PC-3 (cell line): ENCODE measurements around the gene TUBGCP3. TPM values are rescaled to one million over a fixed set of nuclear protein-coding genes. Genes with fewer than 3 reads are reported as not detected.

Source experiments
- ATAC-seq: fragments of 200-7000 bp; cut with Tn5 transposase; 2 replicates; pipeline ENCODE4 v1.9.1; 2020; ENCODE audit warnings: mild to moderate bottlenecking, moderate library complexity
- BruUV-seq: library from RNA; stranded (reverse); fragments of 400-500 nt; replicated peaks from 2 replicates; lab custom pipeline; 2021; lab: Mats Ljungman, UMichigan
- CTCF ChIA-PET: fragments of 300-600 bp; sonication (Branson Sonifier 250); formaldehyde crosslinking; loops from one replicate; lab custom pipeline; 2022; ENCODE audit warnings: antibody characterized with exemption; lab: Charles Lee
- POLR2A ChIA-PET: fragments of 300-600 bp; sonication (Branson Sonifier 250); formaldehyde crosslinking; loops from one replicate; lab custom pipeline; 2022; ENCODE audit warnings: antibody characterized with exemption; ENCODE audit not compliant: unreplicated experiment; lab: Charles Lee
- DNase-seq: peaks from one replicate; pipeline ENCODE4 v3.0.0-alpha.2; 2015
- H2AFZ ChIP-seq: fragments of 300-600 bp; sonication (generic); 2 replicates; pipeline ENCODE4 v1.6.0; 2016; ENCODE audit warnings: antibody characterized with exemption, low read length
- H3F3A ChIP-seq: fragments of 300-600 bp; sonication (generic); one replicate; pipeline ENCODE4 v1.6.0; 2017; ENCODE audit warnings: antibody characterized with exemption, low read length, control low read depth, mild to moderate bottlenecking; ENCODE audit not compliant: unreplicated experiment
- H3K27ac ChIP-seq: fragments of 300-600 bp; sonication (generic); 2 replicates; pipeline ENCODE4 v1.5.1; 2016; ENCODE audit warnings: mild to moderate bottlenecking, low read length
- H3K27me3 ChIP-seq: fragments of 300-600 bp; sonication (generic); 2 replicates; pipeline ENCODE4 v1.6.1; 2016; ENCODE audit warnings: low read length, mixed read lengths
- H3K36me3 ChIP-seq: fragments of 300-600 bp; sonication (generic); 2 replicates; pipeline ENCODE4 v1.6.1; 2016; ENCODE audit warnings: low read depth, mixed run types, low read length, mixed read lengths
- H3K4me1 ChIP-seq: fragments of 300-600 bp; sonication (generic); 2 replicates; pipeline ENCODE4 v1.5.1; 2016; ENCODE audit warnings: low read length; ENCODE audit not compliant: insufficient read depth
- H3K4me2 ChIP-seq: fragments of 300-600 bp; sonication (generic); 2 replicates; pipeline ENCODE4 v1.6.0; 2016; ENCODE audit warnings: low read length
- H3K4me3 ChIP-seq: fragments of 300-600 bp; sonication (generic); 2 replicates; pipeline ENCODE4 v1.5.1; 2016; ENCODE audit warnings: mild to moderate bottlenecking, low read length, mixed read lengths
- H3K79me2 ChIP-seq: fragments of 300-600 bp; sonication (generic); 2 replicates; pipeline ENCODE4 v1.6.1; 2017; ENCODE audit warnings: low read length, mixed read lengths
- H3K9ac ChIP-seq: fragments of 300-600 bp; sonication (generic); 2 replicates; pipeline ENCODE4 v1.6.0; 2016; ENCODE audit warnings: mild to moderate bottlenecking, low read length
- H3K9me2 ChIP-seq: fragments of 300-600 bp; sonication (generic); replicated peaks from 2 replicates; pipeline ENCODE4 v1.6.1; 2016; ENCODE audit warnings: mixed run types, low read length, mixed read lengths
- H3K9me3 ChIP-seq: fragments of 300-600 bp; sonication (generic); 2 replicates; pipeline ENCODE4 v1.6.1; 2016; ENCODE audit warnings: low read length, mixed read lengths
- H4K20me1 ChIP-seq: fragments of 300-600 bp; sonication (generic); 2 replicates; pipeline ENCODE4 v1.6.1; 2016; ENCODE audit warnings: low read length, mixed read lengths
- CTCF ChIP-seq: fragments of 300-600 bp; sonication (generic); conservative IDR thresholded peaks from 2 replicates; pipeline ENCODE4 v1.5.1; 2017; ENCODE audit warnings: antibody characterized with exemption, low read depth, mild to moderate bottlenecking, low read length
- EZH2 ChIP-seq: fragments of 300-600 bp; sonication (generic); IDR thresholded peaks from one replicate; pipeline ENCODE4 v1.6.1; 2017; ENCODE audit warnings: antibody characterized with exemption, mild to moderate bottlenecking, low read length; ENCODE audit not compliant: unreplicated experiment
- EZH2phosphoT487 ChIP-seq: fragments of 300-600 bp; sonication (generic); IDR thresholded peaks from 2 replicates; pipeline ENCODE4 v1.6.1; 2018; ENCODE audit warnings: mild to moderate bottlenecking, antibody characterized with exemption, low read length, borderline replicate concordance
- intact Hi-C: fragments of 100-400 bp; cut with micrococcal nuclease; formaldehyde crosslinking; loops from 2 replicates; pipeline ENCODE4 v1.9.0; 2023
- total RNA-seq: library from RNA; depleted of rRNA; stranded (reverse); fragments of >200 nt; gene quantifications from 2 replicates; pipeline ENCODE4 v1.2.3, GENCODE V29; 2014

Gene TUBGCP3
- total RNA-seq, 1 experiment from 2014 or later: 25.8 TPM

GRCh38 chr13:112455476-112456059, 132.4 kb downstream of the TUBGCP3 start:
- TF ChIP-seq EZH2 (no peak), CTCF (no peak), EZH2phosphoT487 (no peak)
- intact Hi-C loops: no loop called here
- Histone ChIP-seq H3K9me2 (no peaks in the 10 kb centered on the region), H3K79me2 (no peaks in the 10 kb centered on the region), H3K4me2 (no peak overlapping the region), H3K9me3 (no peaks in the 10 kb centered on the region), H4K20me1 (no peaks in the 10 kb centered on the region), H3K36me3 (no peaks in the 10 kb centered on the region), H3K27me3 (peaks cover 16% of the 10 kb centered on the region; the same call in 1 of the 2 replicates), H3K9ac (no peak overlapping the region), H3K4me3 (no peak overlapping the region), H3K4me1 (no peaks in the 10 kb centered on the region), H2AFZ (no peak overlapping the region), H3K27ac (no peak overlapping the region), H3F3A (no peaks in the 10 kb centered on the region)
- ChIA-PET CTCF (no interaction called here), POLR2A (no interaction called here)
- no peak for ATAC-seq
- no peak for DNase-seq
- BruUV-seq: no TSS peak

GRCh38 chr13:112454648-112455334, 133.2 kb downstream of the TUBGCP3 start:
- CTCF ChIA-PET: no interaction called here
- TF ChIP-seq EZH2: no peak
- TF ChIP-seq CTCF: no peak
- no peak for TF ChIP-seq EZH2phosphoT487
- ATAC-seq (no peak), DNase-seq (no peak)
- Histone ChIP-seq H3K36me3 (no peaks in the 10 kb centered on the region), H2AFZ (no peak overlapping the region), H3K4me3 (no peak overlapping the region), H3K9me3 (no peaks in the 10 kb centered on the region), H3K4me1 (no peaks in the 10 kb centered on the region), H3K27ac (no peak overlapping the region), H3K9ac (no peak overlapping the region), H3K9me2 (no peaks in the 10 kb centered on the region), H3K79me2 (no peaks in the 10 kb centered on the region), H3K4me2 (no peak overlapping the region), H3K27me3 (peaks cover 19% of the 10 kb centered on the region; the same call in 1 of the 2 replicates), H4K20me1 (no peaks in the 10 kb centered on the region), H3F3A (no peaks in the 10 kb centered on the region)
- intact Hi-C loops: no loop called here
- BruUV-seq: no TSS peak
- POLR2A ChIA-PET: no interaction called here
